DOHH2 (cell line): Measurements from ENCODE around the gene STIM2.

ENCODE experiments used
- H3F3A ChIP-seq: fragments of 200-600 bp; sonication (generic), shearing (Covaris generic); 2 replicates; pipeline ENCODE4 v1.6.0; 2016; ENCODE audit warnings: antibody characterized with exemption, mild to moderate bottlenecking; ENCODE audit not compliant: control insufficient read depth, insufficient read depth
- H3K27ac ChIP-seq: fragments of 200-600 bp; sonication (generic); 2 replicates; pipeline ENCODE4 v1.5.1; 2014; ENCODE audit warnings: low read depth, mild to moderate bottlenecking, low read length, moderate library complexity
- H3K27me3 ChIP-seq: fragments of 200-600 bp; sonication (generic); 2 replicates; pipeline ENCODE4 v1.6.1; 2014; ENCODE audit warnings: mild to moderate bottlenecking, low read length, mixed read lengths; ENCODE audit not compliant: control insufficient read depth
- H3K36me3 ChIP-seq: fragments of 200-600 bp; sonication (generic); 2 replicates; pipeline ENCODE4 v1.6.1; 2014; ENCODE audit warnings: mild to moderate bottlenecking, low read length, moderate library complexity, mixed read lengths; ENCODE audit not compliant: control insufficient read depth
- H3K4me1 ChIP-seq: fragments of 200-600 bp; sonication (generic); 2 replicates; pipeline ENCODE4 v1.6.1; 2014; ENCODE audit warnings: mild to moderate bottlenecking, low read length, mixed read lengths; ENCODE audit not compliant: control insufficient read depth
- H3K4me2 ChIP-seq: fragments of 200-600 bp; sonication (generic); 2 replicates; pipeline ENCODE4 v1.6.0; 2014; ENCODE audit warnings: mild to moderate bottlenecking, low read length, moderate library complexity
- H3K4me3 ChIP-seq: fragments of 200-600 bp; sonication (generic); 2 replicates; pipeline ENCODE4 v1.5.1; 2014; ENCODE audit warnings: mild to moderate bottlenecking, low read length, mixed read lengths
- H3K79me2 ChIP-seq: fragments of 200-600 bp; sonication (generic); 2 replicates; pipeline ENCODE4 v1.6.1; 2014; ENCODE audit warnings: mild to moderate bottlenecking, low read length, mixed read lengths; ENCODE audit not compliant: control insufficient read depth
- H3K9me2 ChIP-seq: fragments of 200-600 bp; sonication (generic); replicated peaks from 2 replicates; pipeline ENCODE4 v1.6.1; 2014; ENCODE audit warnings: mild to moderate bottlenecking, low read length, mixed read lengths; ENCODE audit not compliant: control insufficient read depth
- H3K9me3 ChIP-seq: fragments of 200-600 bp; sonication (generic); 2 replicates; pipeline ENCODE4 v1.6.1; 2014; ENCODE audit warnings: antibody characterized with exemption, low read length, mixed read lengths; ENCODE audit not compliant: control insufficient read depth, insufficient read depth
- H4K20me1 ChIP-seq: fragments of 200-600 bp; sonication (generic); 2 replicates; pipeline ENCODE4 v1.6.0; 2014; ENCODE audit warnings: low read depth, mild to moderate bottlenecking, antibody characterized with exemption, low read length, moderate library complexity; ENCODE audit not compliant: control insufficient read depth, insufficient read depth
- EZH2phosphoT487 ChIP-seq: fragments of 200-600 bp; sonication (generic); IDR thresholded peaks from 2 replicates; pipeline ENCODE4 v1.6.1; 2017; ENCODE audit warnings: borderline replicate concordance, mild to moderate bottlenecking, antibody characterized with exemption, low read length, moderate library complexity, mixed read lengths
- TF ChIP-seq, protein P1 (sequence below): fragments of 200-600 bp; sonication (generic); IDR thresholded peaks from one replicate; pipeline ENCODE4 v1.5.1; 2014; ENCODE audit warnings: antibody characterized with exemption, mild to moderate bottlenecking, low read depth, low read length; ENCODE audit not compliant: poor library complexity, severe bottlenecking

The STIM2 gene

DNA sequence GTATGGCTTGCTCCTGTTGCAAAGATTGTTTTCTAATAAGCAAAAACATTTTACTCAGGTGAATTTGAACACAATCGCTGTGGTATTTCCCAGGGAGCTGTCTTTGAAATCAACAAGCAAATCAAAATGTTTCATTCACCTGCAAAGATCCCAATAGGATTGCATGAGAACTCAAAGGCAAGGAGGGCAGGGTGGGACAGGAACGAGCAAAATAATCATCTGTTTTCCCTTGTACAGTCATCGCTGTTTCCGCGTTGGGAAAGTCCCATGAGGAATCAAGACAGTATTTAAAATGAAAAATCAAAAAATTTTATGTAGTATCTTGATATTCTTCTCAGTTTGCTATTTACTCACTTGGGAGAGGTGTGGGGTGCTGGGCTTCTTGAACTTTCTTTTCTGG lies 198.8 kb downstream of the STIM2 start:
- Histone ChIP-seq H3K27me3 (no peaks in the 10 kb centered on the region), H3K9me3 (no peaks in the 10 kb centered on the region), H4K20me1 (no peaks in the 10 kb centered on the region), H3K9me2 (no peaks in the 10 kb centered on the region), H3K79me2 (no peaks in the 10 kb centered on the region), H3F3A (no peaks in the 10 kb centered on the region), H3K27ac (no peak overlapping the region), H3K4me3 (no peak overlapping the region), H3K4me2 (no peak overlapping the region), H3K36me3 (no peaks in the 10 kb centered on the region), H3K4me1 (no peaks in the 10 kb centered on the region)
- TF ChIP-seq, protein P1, sequence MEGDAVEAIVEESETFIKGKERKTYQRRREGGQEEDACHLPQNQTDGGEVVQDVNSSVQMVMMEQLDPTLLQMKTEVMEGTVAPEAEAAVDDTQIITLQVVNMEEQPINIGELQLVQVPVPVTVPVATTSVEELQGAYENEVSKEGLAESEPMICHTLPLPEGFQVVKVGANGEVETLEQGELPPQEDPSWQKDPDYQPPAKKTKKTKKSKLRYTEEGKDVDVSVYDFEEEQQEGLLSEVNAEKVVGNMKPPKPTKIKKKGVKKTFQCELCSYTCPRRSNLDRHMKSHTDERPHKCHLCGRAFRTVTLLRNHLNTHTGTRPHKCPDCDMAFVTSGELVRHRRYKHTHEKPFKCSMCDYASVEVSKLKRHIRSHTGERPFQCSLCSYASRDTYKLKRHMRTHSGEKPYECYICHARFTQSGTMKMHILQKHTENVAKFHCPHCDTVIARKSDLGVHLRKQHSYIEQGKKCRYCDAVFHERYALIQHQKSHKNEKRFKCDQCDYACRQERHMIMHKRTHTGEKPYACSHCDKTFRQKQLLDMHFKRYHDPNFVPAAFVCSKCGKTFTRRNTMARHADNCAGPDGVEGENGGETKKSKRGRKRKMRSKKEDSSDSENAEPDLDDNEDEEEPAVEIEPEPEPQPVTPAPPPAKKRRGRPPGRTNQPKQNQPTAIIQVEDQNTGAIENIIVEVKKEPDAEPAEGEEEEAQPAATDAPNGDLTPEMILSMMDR: no peak

- Histone ChIP-seq H3K9me3 (no peaks in the 10 kb centered on the region), H3F3A (no peaks in the 10 kb centered on the region), H3K4me3 (no peak overlapping the region), H4K20me1 (no peaks in the 10 kb centered on the region), H3K27ac (no peak overlapping the region), H3K79me2 (no peaks in the 10 kb centered on the region), H3K36me3 (no peaks in the 10 kb centered on the region), H3K4me1 (no peaks in the 10 kb centered on the region), H3K9me2 (no peaks in the 10 kb centered on the region), H3K4me2 (no peak overlapping the region), H3K27me3 (no peaks in the 10 kb centered on the region)
- no peak for TF ChIP-seq EZH2phosphoT487
- TF ChIP-seq, protein P1: no peak
Measured at GRCh38 chr4:27062256-27062655, 201.6 kb downstream of the STIM2 start.

- H4K20me1 ChIP-seq: no peaks in the 10 kb centered on the region
- no peak overlapping the region for H3K4me2 ChIP-seq
- H3K27ac ChIP-seq: no peak overlapping the region
- TF ChIP-seq, protein P1: no peak
- TF ChIP-seq EZH2phosphoT487: no peak
- no peaks in the 10 kb centered on the region for H3F3A ChIP-seq
- H3K4me1 ChIP-seq: no peaks in the 10 kb centered on the region
- H3K79me2 ChIP-seq: no peaks in the 10 kb centered on the region
- no peaks in the 10 kb centered on the region for H3K9me3 ChIP-seq
- no peaks in the 10 kb centered on the region for H3K9me2 ChIP-seq
- no peaks in the 10 kb centered on the region for H3K36me3 ChIP-seq
- H3K27me3 ChIP-seq: no peaks in the 10 kb centered on the region
- no peak overlapping the region for H3K4me3 ChIP-seq
Measured at GRCh38 chr4:27066591-27066990, 205.9 kb downstream of the STIM2 start.
